Panc1 (cell line): ENCODE measurements around the gene KIAA1755.

Experiments used
- SIN3A ChIP-seq: IDR thresholded peaks from 2 replicates; pipeline ENCODE4 v1.6.1; 2012; ENCODE audit warnings: low read depth, mild to moderate bottlenecking, low read length, moderate library complexity, borderline replicate concordance; ENCODE audit not compliant: insufficient read depth
- TF ChIP-seq, protein P1 (sequence below): fragments of 450-650 bp; IDR thresholded peaks from 2 replicates; pipeline ENCODE4 v1.5.1; 2017; ENCODE audit warnings: mild to moderate bottlenecking
- TF ChIP-seq, protein P2 (sequence below), 2 experiments: IDR thresholded peaks; 2 replicates each; pipeline ENCODE4 v1.6.1; 2011 to 2012; ENCODE audit warnings: low read depth in 2 of 2, control low read depth in 1 of 2, low read length in 1 of 2, mild to moderate bottlenecking in 1 of 2, moderate library complexity in 1 of 2; ENCODE audit not compliant: insufficient read depth in 1 of 2

DNA sequence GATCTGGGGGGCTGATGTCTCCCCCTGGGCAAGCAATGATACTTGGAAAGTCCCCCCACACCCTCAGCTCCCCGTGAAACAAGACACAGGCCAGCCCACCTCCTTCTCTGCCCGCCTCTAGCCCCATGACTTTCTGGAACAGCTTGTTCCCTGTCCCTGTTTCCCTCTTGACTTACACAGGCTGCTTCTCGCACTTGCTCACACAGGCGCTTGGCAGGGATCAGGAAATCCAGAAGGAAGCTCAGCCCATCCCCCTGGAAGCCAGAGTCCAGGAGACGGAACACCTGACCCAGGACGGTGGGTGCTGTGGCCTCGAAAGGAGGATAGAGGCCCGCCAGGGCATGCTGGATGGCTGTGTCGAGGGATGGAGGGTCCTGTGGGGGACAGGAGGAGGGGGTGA lies 14.8 kb downstream of the KIAA1755 start:
- TF ChIP-seq, protein P1, sequence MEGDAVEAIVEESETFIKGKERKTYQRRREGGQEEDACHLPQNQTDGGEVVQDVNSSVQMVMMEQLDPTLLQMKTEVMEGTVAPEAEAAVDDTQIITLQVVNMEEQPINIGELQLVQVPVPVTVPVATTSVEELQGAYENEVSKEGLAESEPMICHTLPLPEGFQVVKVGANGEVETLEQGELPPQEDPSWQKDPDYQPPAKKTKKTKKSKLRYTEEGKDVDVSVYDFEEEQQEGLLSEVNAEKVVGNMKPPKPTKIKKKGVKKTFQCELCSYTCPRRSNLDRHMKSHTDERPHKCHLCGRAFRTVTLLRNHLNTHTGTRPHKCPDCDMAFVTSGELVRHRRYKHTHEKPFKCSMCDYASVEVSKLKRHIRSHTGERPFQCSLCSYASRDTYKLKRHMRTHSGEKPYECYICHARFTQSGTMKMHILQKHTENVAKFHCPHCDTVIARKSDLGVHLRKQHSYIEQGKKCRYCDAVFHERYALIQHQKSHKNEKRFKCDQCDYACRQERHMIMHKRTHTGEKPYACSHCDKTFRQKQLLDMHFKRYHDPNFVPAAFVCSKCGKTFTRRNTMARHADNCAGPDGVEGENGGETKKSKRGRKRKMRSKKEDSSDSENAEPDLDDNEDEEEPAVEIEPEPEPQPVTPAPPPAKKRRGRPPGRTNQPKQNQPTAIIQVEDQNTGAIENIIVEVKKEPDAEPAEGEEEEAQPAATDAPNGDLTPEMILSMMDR = no peak
- TF ChIP-seq, protein P2, sequence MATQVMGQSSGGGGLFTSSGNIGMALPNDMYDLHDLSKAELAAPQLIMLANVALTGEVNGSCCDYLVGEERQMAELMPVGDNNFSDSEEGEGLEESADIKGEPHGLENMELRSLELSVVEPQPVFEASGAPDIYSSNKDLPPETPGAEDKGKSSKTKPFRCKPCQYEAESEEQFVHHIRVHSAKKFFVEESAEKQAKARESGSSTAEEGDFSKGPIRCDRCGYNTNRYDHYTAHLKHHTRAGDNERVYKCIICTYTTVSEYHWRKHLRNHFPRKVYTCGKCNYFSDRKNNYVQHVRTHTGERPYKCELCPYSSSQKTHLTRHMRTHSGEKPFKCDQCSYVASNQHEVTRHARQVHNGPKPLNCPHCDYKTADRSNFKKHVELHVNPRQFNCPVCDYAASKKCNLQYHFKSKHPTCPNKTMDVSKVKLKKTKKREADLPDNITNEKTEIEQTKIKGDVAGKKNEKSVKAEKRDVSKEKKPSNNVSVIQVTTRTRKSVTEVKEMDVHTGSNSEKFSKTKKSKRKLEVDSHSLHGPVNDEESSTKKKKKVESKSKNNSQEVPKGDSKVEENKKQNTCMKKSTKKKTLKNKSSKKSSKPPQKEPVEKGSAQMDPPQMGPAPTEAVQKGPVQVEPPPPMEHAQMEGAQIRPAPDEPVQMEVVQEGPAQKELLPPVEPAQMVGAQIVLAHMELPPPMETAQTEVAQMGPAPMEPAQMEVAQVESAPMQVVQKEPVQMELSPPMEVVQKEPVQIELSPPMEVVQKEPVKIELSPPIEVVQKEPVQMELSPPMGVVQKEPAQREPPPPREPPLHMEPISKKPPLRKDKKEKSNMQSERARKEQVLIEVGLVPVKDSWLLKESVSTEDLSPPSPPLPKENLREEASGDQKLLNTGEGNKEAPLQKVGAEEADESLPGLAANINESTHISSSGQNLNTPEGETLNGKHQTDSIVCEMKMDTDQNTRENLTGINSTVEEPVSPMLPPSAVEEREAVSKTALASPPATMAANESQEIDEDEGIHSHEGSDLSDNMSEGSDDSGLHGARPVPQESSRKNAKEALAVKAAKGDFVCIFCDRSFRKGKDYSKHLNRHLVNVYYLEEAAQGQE (IDR thresholded peaks at IDR 0.05; ENCODE audit: insufficient read depth in 1 of 2, low read depth in 2 of 2, low read length in 1 of 2) = no peak
- no peak for TF ChIP-seq SIN3A
